ENCODE results near the gene ANKDD1A.

GRCh38 chr15:64898406-64898805, 13.3 kb upstream of the ANKDD1A start:
- TF ChIP-seq CTCF (conservative IDR thresholded peaks at IDR 0.05; ENCODE audit: low read depth, low read length) (no peak), EZH2 (IDR thresholded peaks at IDR 0.05; ENCODE audit: borderline replicate concordance, low read depth, low read length, poor library complexity, severe bottlenecking) (no peak)
